H7 (cell line): ENCODE data around the gene COBL. TPM values are rescaled to one million over a fixed set of nuclear protein-coding genes. Genes with fewer than 3 reads are reported as not detected.

Experiments
- DNase-seq: peaks from one replicate; pipeline ENCODE4 v3.0.0; 2012
- H3K27me3 ChIP-seq: 2 replicates; pipeline ENCODE4 v1.6.0; 2011; ENCODE audit warnings: mild to moderate bottlenecking, low read length; ENCODE audit not compliant: control insufficient read depth, insufficient read depth
- H3K36me3 ChIP-seq: replicated peaks from 2 replicates; pipeline ENCODE4 v1.5.1; 2011; ENCODE audit warnings: low read length; ENCODE audit not compliant: control insufficient read depth, insufficient read depth
- H3K4me3 ChIP-seq: 2 replicates; pipeline ENCODE4 v1.5.1; 2011; ENCODE audit warnings: low read depth, mild to moderate bottlenecking, control low read depth, low read length, moderate library complexity; ENCODE audit not compliant: insufficient read depth
- total RNA-seq: library from RNA; depleted of rRNA; stranded (reverse); fragments of >200 nt; shearing (Covaris generic); gene quantifications from 2 replicates; pipeline ENCODE4 v1.2.3, GENCODE V29; 2014

Gene COBL
- total RNA-seq, 1 experiment from 2014 or later = 4.6 TPM

DNA sequence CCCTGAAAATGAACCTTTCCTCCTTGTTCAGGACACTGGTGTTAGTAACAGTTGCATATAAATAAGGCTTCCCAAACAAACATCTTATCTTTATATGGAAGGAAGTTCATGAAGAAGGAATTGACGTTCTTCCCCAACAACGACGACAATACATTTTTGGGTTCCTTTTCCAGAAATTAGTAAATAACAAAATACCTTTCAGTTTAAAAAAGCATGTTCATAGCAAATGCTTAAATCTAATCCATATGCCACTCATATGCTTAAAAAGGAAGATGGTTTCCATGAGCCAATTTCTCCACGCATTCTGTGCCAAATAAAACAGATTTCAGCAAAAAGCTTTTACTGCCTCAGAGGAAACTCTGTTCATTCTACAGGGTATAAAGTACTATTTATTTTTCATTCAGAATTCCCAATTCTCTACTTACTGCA is 182.6 kb downstream of the COBL start:
- DNase-seq = no peak
- no peaks in the 10 kb centered on the region for H3K27me3 ChIP-seq
- H3K4me3 ChIP-seq = no peak overlapping the region
- peaks cover 13% of the 10 kb centered on the region for H3K36me3 ChIP-seq

DNA sequence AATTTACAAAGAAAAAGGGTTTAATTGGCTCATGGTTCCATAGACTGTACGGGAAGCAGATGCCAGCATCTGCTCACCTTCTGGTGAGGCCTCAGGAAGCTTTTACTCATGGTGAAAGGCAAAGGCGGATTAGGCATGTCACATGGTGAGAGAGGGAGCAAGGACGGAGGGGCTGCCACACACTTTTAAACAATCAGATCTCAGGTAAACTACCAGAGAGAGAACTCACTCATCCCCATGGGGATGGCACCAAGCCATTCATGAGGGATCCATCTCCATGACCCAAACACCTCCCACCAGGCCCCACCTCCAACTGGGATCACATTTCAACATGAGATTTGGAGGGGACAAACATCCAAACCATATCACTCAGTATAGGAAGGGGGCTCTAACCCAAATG is 183.9 kb downstream of the COBL start:
- Histone ChIP-seq H3K4me3 (no peak overlapping the region), H3K36me3 (peaks cover 14% of the 10 kb centered on the region), H3K27me3 (no peaks in the 10 kb centered on the region)
- DNase-seq = no peak

DNA sequence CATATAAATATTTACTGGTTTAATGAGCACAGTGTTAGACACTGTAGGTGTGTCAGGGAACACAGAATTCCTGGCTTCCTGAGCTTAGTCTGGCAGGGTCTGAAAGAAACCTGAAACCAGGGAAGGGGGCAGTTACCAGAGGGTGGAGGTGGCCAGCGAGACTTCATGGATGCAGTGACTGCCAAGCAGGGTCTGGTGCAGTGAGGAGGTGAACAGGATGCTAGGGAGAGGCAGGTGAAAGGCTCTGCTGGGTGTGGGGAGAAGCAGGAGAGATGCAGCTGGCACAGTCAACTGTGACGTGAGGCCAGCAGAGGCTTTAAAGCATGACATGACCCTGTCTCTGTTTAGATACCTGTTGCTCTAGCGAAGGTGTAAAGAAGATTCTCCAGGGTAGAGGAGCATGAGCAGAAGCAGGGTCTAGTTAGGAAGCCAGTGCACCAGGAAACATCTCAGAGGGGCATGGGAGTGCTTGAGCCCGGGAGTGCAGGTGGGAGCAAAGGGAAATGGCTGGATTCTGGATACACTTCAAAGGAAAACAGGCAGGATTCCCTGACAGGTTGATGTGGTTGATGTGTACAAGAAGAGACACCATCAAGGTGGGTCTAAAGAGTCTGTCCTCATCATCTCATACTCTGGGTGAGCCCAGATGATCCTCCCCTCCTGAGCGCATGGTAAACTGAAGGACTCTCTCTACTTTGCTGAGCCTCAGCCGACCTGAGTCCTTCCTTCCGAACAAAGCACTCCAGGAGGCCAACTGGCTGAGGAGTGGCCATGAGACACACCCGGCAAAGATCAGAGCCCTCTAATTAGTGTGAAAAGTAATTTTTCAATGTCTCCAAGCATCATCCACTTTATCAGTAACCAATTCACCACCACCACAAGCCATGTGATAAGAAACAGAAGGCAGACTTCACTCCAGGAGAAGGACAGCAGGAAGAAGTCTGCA is 186.8 kb downstream of the COBL start:
- no peak for DNase-seq
- peaks cover 8% of the 10 kb centered on the region for H3K36me3 ChIP-seq
- H3K4me3 ChIP-seq = no peak overlapping the region
- no peaks in the 10 kb centered on the region for H3K27me3 ChIP-seq

DNA sequence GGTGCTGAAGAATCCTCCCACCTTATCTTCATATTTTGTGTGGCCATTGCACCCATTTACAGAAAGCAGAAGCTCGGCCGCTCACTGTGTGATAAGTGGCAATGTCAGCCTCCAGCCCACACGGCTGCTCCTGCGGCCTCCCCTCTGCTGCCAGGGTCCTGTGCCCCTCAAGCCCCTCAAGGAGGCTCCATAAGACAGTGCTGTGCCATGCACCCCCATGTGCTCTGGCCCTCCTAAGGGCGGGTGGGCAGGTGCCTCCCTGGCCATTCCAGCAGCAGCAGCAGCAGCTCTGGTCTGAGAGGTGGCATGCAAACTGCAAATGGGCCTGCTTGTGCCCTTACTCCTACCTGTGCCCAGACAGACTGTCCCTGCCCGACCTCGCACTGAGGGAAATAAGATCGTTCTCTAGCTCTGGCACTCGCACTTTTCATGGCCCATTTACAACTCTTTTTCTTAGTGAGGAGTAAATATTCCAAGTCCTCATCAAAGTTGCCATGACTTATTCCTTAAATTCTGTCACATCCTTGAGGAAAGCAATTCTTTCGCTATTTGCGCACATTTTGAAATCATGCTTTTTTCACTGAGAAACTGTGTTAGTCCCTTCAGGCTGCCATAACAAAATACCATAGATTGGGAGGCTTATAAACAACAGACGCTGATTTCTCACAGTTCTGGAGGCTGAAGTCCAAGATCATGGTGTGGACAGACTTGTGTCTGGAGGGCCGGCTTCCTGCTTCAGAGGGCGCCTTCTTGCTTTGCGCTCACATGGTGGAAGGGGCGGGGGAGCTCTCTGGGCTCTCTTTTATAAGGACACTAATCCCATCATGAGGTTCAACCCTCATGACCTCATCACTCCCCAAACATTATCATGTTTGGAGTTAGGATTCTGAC is 187.8 kb downstream of the COBL start:
- DNase-seq = no peak
- H3K27me3 ChIP-seq = no peaks in the 10 kb centered on the region
- no peak overlapping the region for H3K4me3 ChIP-seq
- peaks cover 8% of the 10 kb centered on the region for H3K36me3 ChIP-seq

DNA sequence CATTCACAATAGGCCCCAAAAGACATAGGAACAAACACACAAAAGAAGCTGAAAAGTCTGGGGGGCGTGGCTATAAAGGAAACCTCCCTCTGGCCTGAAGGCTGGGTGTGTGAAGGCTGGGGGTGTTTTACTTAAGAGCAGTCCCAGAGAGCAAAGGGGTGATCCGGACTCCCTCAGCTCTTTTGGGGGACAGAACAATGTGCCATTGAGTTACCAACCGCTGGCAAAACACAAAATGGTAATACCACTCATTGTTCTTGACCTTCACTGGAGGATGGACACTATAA is 189.0 kb downstream of the COBL start:
- no peaks in the 10 kb centered on the region for H3K27me3 ChIP-seq
- DNase-seq = no peak

DNA sequence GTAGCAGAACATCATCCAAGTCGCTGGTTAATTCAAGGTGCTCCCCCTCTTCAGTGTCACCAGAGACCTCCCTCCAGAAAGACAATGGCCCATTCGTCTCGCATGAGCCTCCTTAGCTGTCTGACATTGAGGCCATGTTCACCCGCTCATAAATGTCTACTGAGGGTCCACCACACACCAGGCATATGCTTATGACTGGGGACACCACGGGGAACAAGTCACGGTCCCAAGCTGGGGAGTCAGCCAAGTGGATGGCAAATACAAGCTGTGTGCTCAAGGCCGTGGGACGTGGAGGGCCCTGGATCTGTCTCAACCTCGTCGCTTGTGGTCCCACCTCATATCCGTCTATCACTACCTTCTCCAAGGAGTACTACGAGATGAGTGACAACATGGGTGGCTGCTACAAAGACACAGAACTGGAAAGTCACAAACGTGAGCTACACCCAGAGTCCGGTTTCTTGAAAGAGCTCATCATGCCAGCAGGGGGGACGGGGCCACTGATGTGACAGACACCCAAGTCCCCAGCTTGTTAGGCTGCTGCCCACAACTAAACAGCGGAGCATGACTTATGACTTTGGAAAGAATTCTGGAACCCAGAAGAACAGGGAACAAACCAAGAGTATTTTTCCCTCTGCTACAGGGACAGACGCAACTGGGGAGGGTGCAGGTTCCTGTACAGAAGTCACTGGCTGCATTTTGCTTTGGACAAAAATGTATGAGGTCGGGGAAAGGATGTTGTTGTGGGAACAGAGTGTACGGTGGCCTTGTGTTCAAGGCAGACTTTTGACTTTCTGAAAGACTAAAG is 189.6 kb downstream of the COBL start:
- peaks cover 1% of the 10 kb centered on the region for H3K36me3 ChIP-seq
- no peaks in the 10 kb centered on the region for H3K27me3 ChIP-seq
- no peak overlapping the region for H3K4me3 ChIP-seq
- no peak for DNase-seq

More for the DNA sequence above, 189.0 kb downstream of the COBL start:
- no peak overlapping the region for H3K4me3 ChIP-seq
- peaks cover 4% of the 10 kb centered on the region for H3K36me3 ChIP-seq

DNA sequence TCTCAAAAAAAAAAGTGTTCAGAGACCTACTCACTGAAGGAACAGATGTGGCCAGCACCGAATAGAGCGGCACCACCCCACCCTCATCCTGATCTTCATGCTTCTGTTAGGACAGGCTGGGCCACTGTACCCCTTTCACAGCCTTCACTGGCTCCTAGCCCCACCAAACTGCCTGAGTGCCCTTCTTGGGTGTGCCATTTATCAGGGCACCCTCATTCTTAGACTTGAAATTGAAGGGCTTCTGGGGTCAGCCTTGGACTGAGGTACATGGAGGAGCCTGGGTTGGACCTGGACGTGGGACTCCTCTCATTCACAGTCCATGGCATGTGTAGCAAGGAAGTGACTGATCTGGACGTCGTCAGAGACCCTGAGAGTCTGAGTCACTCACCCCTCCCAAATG is 190.3 kb downstream of the COBL start:
- H3K4me3 ChIP-seq = no peak overlapping the region
- no peak for DNase-seq
- H3K36me3 ChIP-seq = peaks cover 1% of the 10 kb centered on the region
- H3K27me3 ChIP-seq = no peaks in the 10 kb centered on the region

DNA sequence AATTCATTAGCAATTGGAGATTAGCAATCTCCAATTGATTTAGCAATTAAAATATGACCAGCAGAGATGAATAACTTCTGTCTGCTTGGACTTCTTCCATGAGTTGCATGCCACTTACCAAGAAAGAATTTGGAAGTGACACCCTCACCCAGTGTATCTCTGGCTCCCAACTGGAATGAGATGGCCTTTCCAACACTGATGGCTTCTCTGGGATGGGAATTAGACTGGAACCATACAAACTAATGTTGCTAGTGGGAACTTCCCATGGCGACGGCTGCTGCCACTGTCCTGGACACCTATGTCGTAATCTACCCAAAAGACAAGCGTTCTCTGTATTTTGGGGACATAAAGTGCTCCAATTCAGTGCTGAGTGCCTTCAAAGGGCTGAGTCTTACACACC is 192.3 kb downstream of the COBL start:
- DNase-seq = no peak
- Histone ChIP-seq H3K36me3 (peaks cover 1% of the 10 kb centered on the region), H3K27me3 (no peaks in the 10 kb centered on the region), H3K4me3 (no peak overlapping the region)

DNA sequence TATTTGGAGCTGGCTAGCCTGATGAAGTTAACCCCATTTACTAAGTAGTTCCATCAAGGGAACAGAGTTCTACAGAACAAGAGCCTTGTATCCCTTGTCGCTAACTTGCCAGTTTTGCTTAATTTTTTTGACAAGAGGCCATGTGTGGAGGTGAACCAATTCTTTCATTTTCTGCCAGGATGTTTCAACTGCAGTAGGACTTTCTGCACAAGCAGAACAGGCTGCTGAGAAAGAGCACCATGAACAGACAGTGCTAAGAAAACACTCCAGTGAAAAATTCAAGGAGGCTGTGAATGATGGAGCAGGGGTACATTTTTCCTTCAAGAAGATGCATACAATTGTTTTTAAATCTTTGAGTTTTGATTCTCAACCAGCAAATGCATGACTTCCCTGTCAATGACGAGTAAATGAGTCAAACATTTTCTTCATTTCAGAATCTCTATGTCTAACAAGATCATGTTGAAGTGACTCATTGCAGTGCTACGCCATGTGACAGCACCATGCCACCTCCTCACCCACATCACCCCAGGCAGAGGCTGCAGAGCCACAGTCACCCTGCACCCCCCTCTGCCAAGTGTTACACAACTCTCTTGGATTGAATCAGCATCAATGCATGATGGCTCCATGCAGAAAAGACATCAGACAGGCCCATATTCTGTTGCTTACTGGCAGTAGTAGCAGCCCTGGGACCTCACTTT is 193.1 kb downstream of the COBL start:
- Histone ChIP-seq H3K36me3 (no peaks in the 10 kb centered on the region; the same call in 1 of the 2 replicates), H3K4me3 (no peak overlapping the region), H3K27me3 (no peaks in the 10 kb centered on the region)
- no peak for DNase-seq

DNA sequence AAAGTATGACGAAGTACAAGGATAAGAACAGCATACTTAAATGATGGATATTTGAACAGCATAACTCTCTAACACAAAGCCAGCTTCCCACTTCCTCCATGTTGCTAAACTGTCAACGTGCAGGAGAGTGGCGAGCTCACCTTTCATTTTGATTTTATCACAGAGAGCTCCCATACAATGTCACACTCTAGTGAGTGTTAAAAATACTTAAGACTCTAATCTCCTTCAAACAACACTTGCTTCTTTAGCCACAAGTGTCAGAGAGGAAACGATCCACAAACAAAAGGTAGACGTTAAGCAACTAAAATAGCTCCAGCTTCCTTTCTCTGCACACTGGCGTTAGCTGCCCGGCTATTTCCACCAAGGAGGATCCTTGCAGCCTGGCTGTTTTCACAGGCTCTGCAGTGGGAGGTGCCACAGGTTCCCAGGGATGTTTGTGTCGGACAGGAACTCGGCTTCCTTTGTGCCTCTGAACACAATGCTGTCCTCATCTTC is 194.6 kb downstream of the COBL start:
- DNase-seq = no peak
- no peaks in the 10 kb centered on the region for H3K27me3 ChIP-seq
- H3K36me3 ChIP-seq = no peaks in the 10 kb centered on the region
- no peak overlapping the region for H3K4me3 ChIP-seq

DNA sequence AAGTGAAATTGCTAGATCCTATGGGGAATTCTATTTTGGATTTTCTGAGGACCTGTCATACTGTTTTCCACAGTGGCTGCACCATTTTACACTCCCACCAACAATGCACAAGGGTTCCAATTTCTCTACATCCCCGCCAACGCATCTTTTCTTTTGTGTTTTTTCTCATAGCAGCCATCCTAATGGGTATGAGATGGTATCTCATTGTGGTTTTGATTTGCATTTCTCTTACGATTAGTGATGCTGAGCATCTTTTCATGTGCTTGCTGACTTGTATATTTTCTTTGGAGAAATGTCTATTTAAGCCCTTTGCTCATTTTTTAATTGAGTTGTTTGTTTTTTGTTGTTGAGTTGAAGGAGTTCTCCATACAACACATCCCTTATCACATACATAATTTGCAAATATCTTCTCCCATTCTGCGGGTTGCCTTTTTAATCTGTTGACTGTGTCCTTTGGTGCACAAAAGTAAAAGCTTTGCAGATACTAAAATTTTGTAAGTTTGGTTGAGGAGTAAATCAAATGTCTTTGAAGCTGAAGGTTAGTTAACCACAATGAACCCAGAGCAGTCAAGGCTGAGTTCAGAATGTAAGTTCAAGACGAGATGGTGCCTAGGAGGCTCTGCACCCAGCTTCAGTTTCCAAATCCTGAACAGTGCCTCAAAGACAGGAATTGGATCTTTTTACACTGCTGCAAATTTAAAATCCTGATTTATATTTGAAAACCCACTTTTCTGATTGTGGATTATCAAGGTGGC is 195.4 kb downstream of the COBL start:
- Histone ChIP-seq H3K27me3 (no peaks in the 10 kb centered on the region), H3K4me3 (no peak overlapping the region), H3K36me3 (no peaks in the 10 kb centered on the region)
- DNase-seq = no peak

DNA sequence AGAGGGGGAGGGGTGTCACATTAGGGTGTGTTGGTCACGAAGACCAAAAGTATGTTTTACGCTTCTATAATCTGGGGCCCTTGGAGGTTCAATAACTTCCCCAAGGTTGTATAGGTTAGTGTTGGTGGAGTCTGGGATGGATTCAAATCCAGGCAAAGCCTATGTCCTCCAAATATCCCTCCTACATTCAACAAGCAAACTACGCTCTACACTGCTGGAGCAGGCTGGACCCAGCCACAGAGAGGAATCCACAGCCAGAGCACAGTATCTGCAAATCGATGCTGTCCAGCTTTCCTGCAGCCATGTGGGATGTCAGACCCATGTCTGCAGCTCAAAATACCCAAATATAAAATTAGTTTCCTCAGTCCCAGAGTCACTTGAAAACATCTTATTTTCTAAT is 198.0 kb downstream of the COBL start:
- DNase-seq = no peak
- Histone ChIP-seq H3K27me3 (no peaks in the 10 kb centered on the region), H3K4me3 (no peak overlapping the region), H3K36me3 (no peaks in the 10 kb centered on the region)

DNA sequence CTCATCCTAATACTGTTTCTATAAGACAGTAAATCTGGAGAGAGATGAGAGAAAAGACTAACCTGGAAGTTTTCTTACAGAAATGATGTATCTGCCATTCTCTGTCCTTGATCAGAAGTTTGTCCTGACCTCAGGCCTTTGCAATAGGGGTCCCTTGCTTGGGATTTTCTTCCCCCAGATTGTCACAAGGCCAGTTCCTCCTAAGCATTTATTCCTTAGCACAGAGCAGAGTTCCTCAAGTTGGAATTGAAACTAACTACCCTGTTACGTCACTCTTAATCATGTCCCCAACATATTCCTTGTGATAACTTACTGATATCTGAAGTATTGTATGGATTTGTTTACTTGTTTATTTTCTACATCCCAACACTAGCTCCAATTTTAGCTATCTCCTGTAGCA is 202.1 kb downstream of the COBL start:
- Histone ChIP-seq H3K36me3 (no peaks in the 10 kb centered on the region), H3K27me3 (no peaks in the 10 kb centered on the region), H3K4me3 (no peak overlapping the region)
- DNase-seq = no peak
